MM.1S (cell line): Measurements from ENCODE around the gene ROPN1B.
"Not testable (repeated sequence)": the region's sequence is repeated elsewhere in the genome, so short reads cannot be mapped to it uniquely, and the experiment has no call there.

ENCODE experiments used
- DNase-seq: peaks from one replicate; pipeline ENCODE4 v3.0.0-alpha.2; 2015
- H2AFZ ChIP-seq: fragments of 300-600 bp; sonication (generic); 2 replicates; pipeline ENCODE4 v1.6.0; 2016; ENCODE audit warnings: antibody characterized with exemption, low read length
- H3F3A ChIP-seq: fragments of 300-600 bp; sonication (generic); 2 replicates; pipeline ENCODE4 v1.6.1; 2016; ENCODE audit warnings: mild to moderate bottlenecking, antibody characterized with exemption, low read length, moderate library complexity, mixed read lengths; ENCODE audit not compliant: insufficient read depth
- H3K27ac ChIP-seq: fragments of 300-600 bp; sonication (generic); 2 replicates; pipeline ENCODE4 v1.5.1; 2016; ENCODE audit warnings: mild to moderate bottlenecking, low read length
- H3K27me3 ChIP-seq: fragments of 300-600 bp; sonication (generic); replicated peaks from 2 replicates; pipeline ENCODE4 v1.6.0; 2016; ENCODE audit warnings: low read length; ENCODE audit not compliant: insufficient read depth
- H3K36me3 ChIP-seq: fragments of 300-600 bp; sonication (generic); replicated peaks from 2 replicates; pipeline ENCODE4 v1.6.1; 2016; ENCODE audit warnings: mild to moderate bottlenecking, low read length, mixed read lengths; ENCODE audit not compliant: insufficient read depth
- H3K4me1 ChIP-seq: fragments of 300-600 bp; sonication (generic); 2 replicates; pipeline ENCODE4 v1.6.1; 2016; ENCODE audit warnings: low read length, mixed read lengths
- H3K4me2 ChIP-seq: fragments of 300-600 bp; sonication (generic); 2 replicates; pipeline ENCODE4 v1.6.0; 2016; ENCODE audit warnings: low read depth, low read length
- H3K4me3 ChIP-seq: fragments of 300-600 bp; sonication (generic); 2 replicates; pipeline ENCODE4 v1.5.1; 2016; ENCODE audit warnings: low read length, mixed read lengths
- H3K79me2 ChIP-seq: fragments of 300-600 bp; sonication (generic); 2 replicates; pipeline ENCODE4 v1.6.1; 2016; ENCODE audit warnings: mixed run types, low read length, mixed read lengths
- H3K9ac ChIP-seq: fragments of 300-600 bp; sonication (generic); 2 replicates; pipeline ENCODE4 v1.6.1; 2016; ENCODE audit warnings: low read length, mixed read lengths
- H3K9me2 ChIP-seq: fragments of 300-600 bp; sonication (generic); replicated peaks from 2 replicates; pipeline ENCODE4 v1.6.1; 2016; ENCODE audit warnings: mild to moderate bottlenecking, low read length, mixed read lengths; ENCODE audit not compliant: insufficient read depth
- H3K9me3 ChIP-seq: fragments of 300-600 bp; sonication (generic); replicated peaks from 2 replicates; pipeline ENCODE4 v1.6.1; 2016; ENCODE audit warnings: mild to moderate bottlenecking, low read length, mixed read lengths; ENCODE audit not compliant: insufficient read depth
- H4K20me1 ChIP-seq: fragments of 300-600 bp; sonication (generic); 2 replicates; pipeline ENCODE4 v1.6.1; 2016; ENCODE audit warnings: mild to moderate bottlenecking, low read length, moderate library complexity, mixed read lengths; ENCODE audit not compliant: insufficient read depth
- CTCF ChIP-seq: fragments of 300-600 bp; sonication (generic); IDR thresholded peaks from 2 replicates; pipeline ENCODE4 v1.5.1; 2016; ENCODE audit warnings: antibody characterized with exemption, low read length, mixed read lengths

The ROPN1B gene

GRCh38 chr3:125968701-125969592 lies at the start of gene ROPN1B:
ROPN1B (plus strand) TSS chr3:125969178; CDS start chr3:125972055, 2,877 bp downstream.
- H3K4me1 ChIP-seq, H3K4me2 ChIP-seq, H2AFZ ChIP-seq, DNase-seq, H3K9me2 ChIP-seq, H3K36me3 ChIP-seq, H3K79me2 ChIP-seq, H3K9me3 ChIP-seq, H3F3A ChIP-seq, H4K20me1 ChIP-seq, H3K27ac ChIP-seq, H3K9ac ChIP-seq, H3K4me3 ChIP-seq: not testable (repeated sequence)
- H3K27me3 ChIP-seq, result peaks cover 20% of the 10 kb centered on the region

- not testable (repeated sequence) for H3K4me3 ChIP-seq, H3K27me3 ChIP-seq, DNase-seq, H3K36me3 ChIP-seq, H3K9me3 ChIP-seq, H3K9ac ChIP-seq, H2AFZ ChIP-seq, H3K79me2 ChIP-seq, H4K20me1 ChIP-seq, H3K9me2 ChIP-seq, H3K4me2 ChIP-seq
- Histone ChIP-seq H3K27ac (peak overlapping the region; percentile 90; the same call in 1 of the 2 replicates), H3K4me1 (peaks cover 23% of the 10 kb centered on the region), H3F3A (peaks cover 17% of the 10 kb centered on the region)
Observed at GRCh38 chr3:125920191-125920590, 48.8 kb upstream of the ROPN1B start.

- Histone ChIP-seq H3F3A (peaks cover 17% of the 10 kb centered on the region), H3K4me1 (peaks cover 23% of the 10 kb centered on the region)
- H3K9me2 ChIP-seq, H4K20me1 ChIP-seq, H3K9me3 ChIP-seq, H3K9ac ChIP-seq, H3K27ac ChIP-seq, H3K4me3 ChIP-seq, H3K27me3 ChIP-seq, H3K79me2 ChIP-seq, DNase-seq, H3K36me3 ChIP-seq, H2AFZ ChIP-seq, H3K4me2 ChIP-seq: not testable (repeated sequence)
Observed at GRCh38 chr3:125920751-125921279, 48.2 kb upstream of the ROPN1B start.

DNA sequence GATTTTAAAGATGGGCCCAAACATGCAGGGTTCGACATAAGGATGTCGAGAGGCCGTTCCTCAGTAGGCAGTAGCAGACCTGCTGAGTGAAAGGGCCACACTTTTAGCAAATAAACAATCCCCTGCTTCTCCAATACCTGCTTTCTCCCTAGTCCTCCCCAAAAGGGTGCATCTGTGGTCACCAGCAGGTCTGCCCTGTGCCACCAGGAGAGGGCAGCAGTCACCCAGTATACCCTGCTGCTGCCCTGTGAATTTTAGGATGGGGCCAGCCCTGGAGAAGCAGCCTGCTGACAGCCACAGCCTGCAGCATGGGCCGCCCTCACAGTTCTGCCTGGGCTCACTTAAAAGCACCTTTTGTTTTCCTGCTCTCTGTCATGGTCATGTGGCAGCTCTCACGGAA lies 47.3 kb upstream of the ROPN1B start:
- H3K36me3 ChIP-seq, H3K4me2 ChIP-seq, H3K27ac ChIP-seq, H3K79me2 ChIP-seq, H2AFZ ChIP-seq, H3K27me3 ChIP-seq, H3K9me2 ChIP-seq, H3K9me3 ChIP-seq, H4K20me1 ChIP-seq, H3K9ac ChIP-seq, H3K4me3 ChIP-seq: not testable (repeated sequence)
- peaks cover 17% of the 10 kb centered on the region for H3F3A ChIP-seq
- DNase-seq, result peak; percentile 52
- peaks cover 23% of the 10 kb centered on the region for H3K4me1 ChIP-seq
- TF ChIP-seq CTCF, result peak; percentile 56

- H3K27me3 ChIP-seq, H3K36me3 ChIP-seq, H3K9ac ChIP-seq, H3K27ac ChIP-seq, H3K79me2 ChIP-seq, H3K9me3 ChIP-seq, H4K20me1 ChIP-seq, DNase-seq, H2AFZ ChIP-seq, H3K4me2 ChIP-seq, H3K9me2 ChIP-seq, H3K4me3 ChIP-seq: not testable (repeated sequence)
- Histone ChIP-seq H3K4me1 (peaks cover 12% of the 10 kb centered on the region), H3F3A (peaks cover 11% of the 10 kb centered on the region)
Observed at GRCh38 chr3:125923324-125924115, 45.5 kb upstream of the ROPN1B start.

GRCh38 chr3:125924276-125924675 lies 44.7 kb upstream of the ROPN1B start:
- not testable (repeated sequence) for H3K4me1 ChIP-seq, H3K4me3 ChIP-seq, H3K9me3 ChIP-seq, H3K27ac ChIP-seq, H3K9me2 ChIP-seq, H3K27me3 ChIP-seq, H2AFZ ChIP-seq, H3K9ac ChIP-seq, H3K4me2 ChIP-seq, DNase-seq, H3K36me3 ChIP-seq, H3K79me2 ChIP-seq, H3F3A ChIP-seq, H4K20me1 ChIP-seq

DNA sequence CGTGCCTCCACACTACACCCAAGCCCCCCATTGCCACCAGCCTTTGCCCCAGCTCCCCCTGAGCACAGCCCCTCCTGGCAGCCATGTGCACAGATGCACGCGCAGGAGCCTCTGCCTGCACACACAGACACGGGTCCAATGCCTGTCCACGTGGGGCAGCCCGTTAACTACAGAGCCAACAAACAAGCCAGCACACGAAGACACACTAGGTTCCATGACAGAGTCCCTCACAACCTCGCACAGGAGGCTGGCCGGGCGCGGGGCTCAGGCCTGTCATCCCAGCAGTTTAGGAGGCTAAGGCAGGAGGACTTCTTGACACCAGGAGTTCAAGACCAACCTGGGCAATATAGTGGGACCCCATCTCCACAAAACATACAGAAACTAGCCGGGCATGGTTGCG lies 43.3 kb upstream of the ROPN1B start:
- not testable (repeated sequence) for H3K36me3 ChIP-seq, H3K4me3 ChIP-seq, H3K79me2 ChIP-seq, H3K9me2 ChIP-seq, H3F3A ChIP-seq, H4K20me1 ChIP-seq, H3K9ac ChIP-seq, H3K4me2 ChIP-seq, H3K9me3 ChIP-seq, H2AFZ ChIP-seq, H3K27me3 ChIP-seq, H3K27ac ChIP-seq, H3K4me1 ChIP-seq, DNase-seq
